Choroid plexus epithelial cell (primary cell): ENCODE measurements around the gene CUL1.

Experiments
- DNase-seq: peaks from one replicate; pipeline ENCODE4 v3.0.0-alpha.2; 2010; ENCODE audit warnings: low read depth
- H3K4me3 ChIP-seq: 2 replicates; pipeline ENCODE4 v1.5.1; 2011; ENCODE audit warnings: low read depth, mild to moderate bottlenecking, control low read depth, low read length, moderate library complexity
- TF ChIP-seq, protein P1 (sequence below): conservative IDR thresholded peaks from 2 replicates; pipeline ENCODE4 v1.5.1; 2011; ENCODE audit warnings: low read depth, mild to moderate bottlenecking, control low read depth, inconsistent platforms, low read length, moderate library complexity

Gene CUL1

GRCh38 chr7:148754912-148755311 lies 56.2 kb downstream of the CUL1 start:
- TF ChIP-seq, protein P1, sequence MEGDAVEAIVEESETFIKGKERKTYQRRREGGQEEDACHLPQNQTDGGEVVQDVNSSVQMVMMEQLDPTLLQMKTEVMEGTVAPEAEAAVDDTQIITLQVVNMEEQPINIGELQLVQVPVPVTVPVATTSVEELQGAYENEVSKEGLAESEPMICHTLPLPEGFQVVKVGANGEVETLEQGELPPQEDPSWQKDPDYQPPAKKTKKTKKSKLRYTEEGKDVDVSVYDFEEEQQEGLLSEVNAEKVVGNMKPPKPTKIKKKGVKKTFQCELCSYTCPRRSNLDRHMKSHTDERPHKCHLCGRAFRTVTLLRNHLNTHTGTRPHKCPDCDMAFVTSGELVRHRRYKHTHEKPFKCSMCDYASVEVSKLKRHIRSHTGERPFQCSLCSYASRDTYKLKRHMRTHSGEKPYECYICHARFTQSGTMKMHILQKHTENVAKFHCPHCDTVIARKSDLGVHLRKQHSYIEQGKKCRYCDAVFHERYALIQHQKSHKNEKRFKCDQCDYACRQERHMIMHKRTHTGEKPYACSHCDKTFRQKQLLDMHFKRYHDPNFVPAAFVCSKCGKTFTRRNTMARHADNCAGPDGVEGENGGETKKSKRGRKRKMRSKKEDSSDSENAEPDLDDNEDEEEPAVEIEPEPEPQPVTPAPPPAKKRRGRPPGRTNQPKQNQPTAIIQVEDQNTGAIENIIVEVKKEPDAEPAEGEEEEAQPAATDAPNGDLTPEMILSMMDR, result no peak
- no peak for DNase-seq
- H3K4me3 ChIP-seq, result no peak overlapping the region

DNA sequence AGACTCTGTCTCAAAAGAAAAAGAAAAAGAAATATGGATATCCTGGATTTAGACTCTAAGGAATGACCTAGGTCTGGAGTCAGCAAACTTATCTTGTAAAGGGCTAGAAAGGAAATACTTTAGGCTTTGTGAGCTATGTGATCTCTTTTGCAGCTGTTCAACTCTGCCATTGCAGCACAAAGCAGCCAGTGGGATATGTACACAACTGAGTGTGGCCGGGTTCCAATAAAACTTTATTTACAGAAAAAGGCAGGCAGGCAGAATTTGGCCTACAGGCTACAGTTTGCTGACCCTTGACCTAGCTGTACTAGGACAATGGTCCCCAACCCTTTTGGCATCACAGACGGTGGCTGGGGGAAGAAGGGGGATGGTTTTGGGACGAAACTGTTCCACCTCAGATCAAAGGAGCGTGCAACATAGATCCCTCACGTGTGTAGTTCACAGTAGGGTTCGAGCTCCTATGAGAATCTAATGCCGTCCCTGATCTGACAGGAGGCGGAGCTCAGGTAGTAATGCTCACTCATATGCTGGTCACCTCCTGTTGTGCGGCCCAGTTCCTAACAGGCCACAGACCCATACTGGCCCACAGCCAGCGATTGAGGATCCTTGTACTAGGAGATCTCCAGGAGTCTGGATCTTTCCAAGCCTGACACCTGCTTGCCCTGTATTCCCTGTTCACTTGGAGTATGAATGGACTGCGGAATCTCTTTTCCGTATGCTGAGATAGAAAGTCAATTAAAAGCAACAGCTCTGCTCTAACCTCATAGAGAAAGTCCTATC lies 63.0 kb downstream of the CUL1 start:
- TF ChIP-seq, protein P1, result no peak
- DNase-seq, result no peak
- no peak overlapping the region for H3K4me3 ChIP-seq

GRCh38 chr7:148763622-148764021 lies 64.9 kb downstream of the CUL1 start:
- DNase-seq, result peak; percentile 41
- TF ChIP-seq, protein P1, result no peak
- H3K4me3 ChIP-seq, result no peak overlapping the region

- DNase-seq, result no peak
- TF ChIP-seq, protein P1, result no peak
- H3K4me3 ChIP-seq, result no peak overlapping the region
Observed at GRCh38 chr7:148770004-148770403, 71.3 kb downstream of the CUL1 start.

DNA sequence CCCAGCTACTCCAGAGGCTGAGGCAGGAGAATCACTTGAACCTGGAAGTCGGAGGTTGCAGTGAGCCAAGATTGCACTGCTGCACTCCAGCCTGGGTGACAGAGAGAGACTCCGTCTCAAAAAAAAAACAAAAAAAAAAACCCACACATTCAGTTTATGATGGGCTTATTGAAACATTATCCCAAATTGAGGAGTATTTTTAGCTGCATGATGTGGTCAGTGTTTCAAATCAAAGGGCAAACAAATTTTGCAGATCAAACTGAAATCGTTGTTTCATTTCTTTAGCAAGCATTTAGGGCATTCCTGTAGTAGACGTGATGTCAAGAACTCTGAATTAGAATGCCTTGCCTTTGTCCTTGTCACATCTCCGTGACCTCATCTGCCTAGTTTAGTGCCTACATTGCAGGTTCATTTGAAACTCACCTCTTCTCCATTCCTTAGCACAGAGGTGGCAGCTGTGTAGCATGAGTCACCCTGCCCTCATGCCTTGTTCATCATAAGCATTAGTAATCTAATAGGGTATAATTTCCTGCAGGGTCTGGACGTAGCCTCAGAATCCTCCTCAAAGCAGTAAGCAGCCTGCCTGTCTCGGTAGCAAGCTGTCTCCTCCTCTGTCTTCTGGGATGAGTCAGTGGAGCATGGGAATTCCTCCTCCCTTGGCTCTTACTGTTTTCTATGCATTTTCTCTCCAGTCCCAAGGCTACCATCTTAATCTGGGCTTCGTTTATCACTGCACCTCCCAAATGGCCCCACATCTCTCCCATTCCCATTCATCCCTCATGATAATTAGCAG lies 73.8 kb downstream of the CUL1 start:
- peak; percentile 90 for DNase-seq
- TF ChIP-seq, protein P1, result no peak
- H3K4me3 ChIP-seq, result no peak overlapping the region

DNA sequence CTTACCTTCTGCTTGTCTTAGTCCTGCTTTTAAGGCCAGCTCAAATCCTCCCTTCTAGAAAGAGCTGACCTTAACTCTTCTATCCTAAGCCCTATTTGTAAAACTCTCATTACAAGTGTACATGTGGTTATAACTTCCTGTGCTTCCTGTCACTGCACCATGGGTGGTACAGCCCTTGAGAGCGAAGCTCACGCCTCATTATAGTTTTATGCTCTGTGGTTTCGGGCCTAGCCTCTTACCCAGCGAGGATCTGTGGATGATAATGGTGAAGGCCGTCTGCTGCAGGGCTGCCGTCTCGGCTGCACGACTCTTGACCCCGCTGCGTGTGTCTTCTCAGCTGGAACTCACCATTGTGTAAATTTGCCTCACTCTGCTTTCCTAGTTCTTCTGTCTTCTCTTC lies 74.6 kb downstream of the CUL1 start:
- DNase-seq, result peak; percentile 88
- TF ChIP-seq, protein P1, result no peak
- H3K4me3 ChIP-seq, result no peak overlapping the region
